DMS153 (cell line): ENCODE results near the gene ARSH.
"Not testable (repeated sequence)": the region's sequence is repeated elsewhere in the genome, so short reads cannot be mapped to it uniquely, and the experiment has no call there.

ENCODE experiments used
- DNase-seq: peaks from one replicate; lab custom pipeline; 2025; lab: John Stamatoyannopoulos, UW

Gene ARSH, protein sequence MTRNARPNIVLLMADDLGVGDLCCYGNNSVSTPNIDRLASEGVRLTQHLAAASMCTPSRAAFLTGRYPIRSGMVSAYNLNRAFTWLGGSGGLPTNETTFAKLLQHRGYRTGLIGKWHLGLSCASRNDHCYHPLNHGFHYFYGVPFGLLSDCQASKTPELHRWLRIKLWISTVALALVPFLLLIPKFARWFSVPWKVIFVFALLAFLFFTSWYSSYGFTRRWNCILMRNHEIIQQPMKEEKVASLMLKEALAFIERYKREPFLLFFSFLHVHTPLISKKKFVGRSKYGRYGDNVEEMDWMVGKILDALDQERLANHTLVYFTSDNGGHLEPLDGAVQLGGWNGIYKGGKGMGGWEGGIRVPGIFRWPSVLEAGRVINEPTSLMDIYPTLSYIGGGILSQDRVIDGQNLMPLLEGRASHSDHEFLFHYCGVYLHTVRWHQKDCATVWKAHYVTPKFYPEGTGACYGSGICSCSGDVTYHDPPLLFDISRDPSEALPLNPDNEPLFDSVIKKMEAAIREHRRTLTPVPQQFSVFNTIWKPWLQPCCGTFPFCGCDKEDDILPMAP

DNA sequence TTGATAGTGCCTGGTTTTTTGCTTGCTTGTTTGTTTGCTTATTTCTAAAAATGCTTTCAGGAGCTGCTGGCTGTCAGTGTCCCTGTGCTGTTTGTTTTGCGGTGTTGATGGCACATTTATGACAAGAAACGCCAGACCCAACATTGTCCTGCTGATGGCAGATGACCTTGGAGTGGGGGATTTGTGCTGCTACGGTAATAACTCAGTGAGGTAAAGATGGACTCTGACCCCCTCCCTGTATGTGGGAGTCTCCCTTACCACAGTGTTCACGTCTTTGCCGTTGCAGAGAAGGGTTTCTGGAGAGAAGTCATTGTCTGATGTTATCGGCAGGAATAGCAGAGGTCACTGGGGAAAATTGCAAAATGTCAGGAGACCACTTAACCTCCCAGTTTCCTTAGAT is at the start of gene ARSH:
Gene ARSH, plus strand, starts transcription at position 52 of the 400 bp plus-strand sequence. Its CDS starts 67 bp downstream, at position 119.
- no peak for DNase-seq

DNA sequence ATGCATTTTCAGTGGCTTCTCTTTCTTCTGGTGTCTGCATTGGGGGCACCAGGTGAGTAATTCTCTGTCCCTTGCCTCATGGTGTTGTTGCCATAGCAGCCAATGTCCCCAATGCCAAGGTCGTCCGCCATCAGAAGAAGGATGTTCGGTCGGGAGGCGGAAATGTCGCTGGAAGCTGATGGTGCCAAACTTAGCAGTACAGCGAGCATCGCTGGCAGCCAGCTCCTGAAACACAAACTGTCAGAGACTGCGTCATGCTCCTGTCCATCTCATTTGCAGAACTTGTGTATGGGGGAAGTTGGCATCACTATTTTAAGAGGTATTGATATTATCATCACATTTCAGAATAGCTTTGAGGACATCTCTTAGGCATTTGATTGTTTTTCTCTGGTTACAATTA is 48.1 kb upstream of the ARSH start:
- no peak for DNase-seq

DNA sequence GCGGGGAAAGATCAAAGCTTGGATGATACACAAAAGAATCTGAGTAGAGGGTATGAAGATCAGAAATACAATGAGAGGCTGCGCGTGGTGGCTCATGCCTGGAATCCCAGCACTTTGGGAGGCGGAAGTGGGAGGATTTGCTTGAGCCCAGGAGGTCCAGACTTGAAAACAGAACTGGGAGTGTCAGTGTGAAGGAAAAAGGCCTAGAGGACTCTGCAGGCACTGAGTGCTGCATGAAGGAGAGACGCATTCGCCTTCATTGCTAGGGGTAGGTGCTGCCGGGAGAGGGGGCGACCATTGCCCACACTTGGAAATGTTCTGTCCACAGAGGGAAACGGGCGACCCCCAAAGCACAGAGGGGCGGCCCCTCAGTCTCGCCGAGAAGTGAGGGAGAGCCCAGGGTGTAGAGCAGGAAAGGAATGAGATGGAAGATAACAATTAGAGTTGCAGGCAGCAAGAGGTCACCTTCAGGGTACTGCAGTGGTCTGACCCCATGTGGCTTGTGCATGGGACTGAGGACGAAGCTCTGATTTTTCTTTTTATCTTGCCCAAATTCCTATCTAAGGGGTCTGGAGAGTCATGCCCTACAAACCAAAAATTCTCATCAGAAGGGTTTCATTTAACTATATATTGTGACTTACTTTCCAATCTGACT is 45.4 kb upstream of the ARSH start:
- no peak for DNase-seq

DNA sequence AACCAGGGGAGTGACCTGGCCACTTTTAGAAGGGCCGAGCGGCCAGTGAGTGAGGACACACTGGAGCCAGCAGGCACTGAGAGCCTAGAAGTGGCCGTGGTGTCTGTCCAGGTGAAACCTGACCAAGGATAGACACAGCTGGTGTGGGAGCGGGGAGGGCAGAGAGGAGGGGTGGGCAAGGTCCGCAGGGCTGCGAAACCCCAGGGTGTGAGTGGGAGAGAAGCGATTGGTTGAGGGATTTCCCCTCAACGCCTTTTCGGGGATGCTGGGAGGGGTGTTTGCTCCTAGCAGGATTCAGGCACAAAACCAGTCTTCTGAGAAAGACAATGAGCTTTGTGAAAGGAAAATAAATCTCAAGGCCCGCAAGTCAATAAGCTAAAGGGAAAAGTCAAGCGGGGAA is 44.0 kb upstream of the ARSH start:
- no peak for DNase-seq

DNA sequence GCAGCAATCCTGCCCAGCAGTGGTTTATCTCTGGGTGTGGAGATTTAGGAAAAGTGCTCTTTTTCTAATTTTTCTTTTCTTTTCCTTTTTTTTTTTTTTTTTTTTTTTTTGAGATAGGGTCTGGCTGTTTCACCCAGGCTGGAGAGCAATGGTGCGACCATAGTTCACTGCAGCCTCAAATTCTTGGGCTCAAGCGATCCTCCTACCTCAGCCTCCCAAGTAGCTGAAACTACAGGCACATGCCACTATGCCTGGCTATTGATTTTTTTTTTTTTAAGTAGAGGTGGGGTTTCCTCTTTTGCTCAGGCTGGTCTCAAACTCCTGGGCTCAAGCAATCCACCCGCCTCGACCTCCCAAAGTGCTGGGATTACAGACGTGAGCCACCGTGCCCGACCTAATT is 42.9 kb upstream of the ARSH start:
- DNase-seq, result not testable (repeated sequence)

DNA sequence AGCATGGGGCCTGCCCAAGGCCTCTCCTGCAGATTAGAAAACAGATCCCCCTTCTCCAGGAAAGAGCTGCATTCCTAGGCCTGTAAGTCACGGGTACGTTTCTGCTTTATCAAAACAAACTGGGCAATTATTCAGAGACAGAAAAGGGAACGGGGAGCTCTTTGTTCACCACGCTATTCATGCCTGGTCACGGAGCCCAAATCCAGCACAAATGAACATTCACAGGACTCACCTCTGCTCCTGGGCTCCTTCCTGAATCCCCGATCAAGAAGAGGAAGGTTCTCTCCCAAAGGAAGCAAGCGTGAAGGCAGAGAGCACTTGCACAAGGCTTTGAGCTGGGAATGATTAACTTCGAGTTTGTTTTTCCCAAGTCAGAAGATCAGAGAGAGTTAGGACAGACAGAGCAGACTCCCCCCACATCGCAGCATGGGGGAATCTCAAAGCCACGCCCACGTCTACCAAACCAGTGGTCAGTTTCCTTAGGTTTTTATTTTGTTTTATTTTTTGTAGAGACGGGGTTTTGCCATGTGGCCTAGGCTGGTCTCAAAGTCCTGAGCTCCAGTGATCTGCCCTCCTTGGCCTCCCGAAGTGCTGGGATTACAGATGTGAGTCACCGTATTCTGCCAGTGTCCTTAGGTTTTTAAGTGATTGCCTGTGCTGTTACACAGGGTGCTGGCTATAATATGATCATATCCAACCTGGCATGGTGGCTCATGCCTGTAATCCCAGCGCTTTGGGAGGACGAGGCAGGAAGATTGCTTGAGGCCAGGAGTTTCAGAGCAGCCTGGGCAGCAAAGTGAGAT is 42.2 kb upstream of the ARSH start:
- DNase-seq, result not testable (repeated sequence)

DNA sequence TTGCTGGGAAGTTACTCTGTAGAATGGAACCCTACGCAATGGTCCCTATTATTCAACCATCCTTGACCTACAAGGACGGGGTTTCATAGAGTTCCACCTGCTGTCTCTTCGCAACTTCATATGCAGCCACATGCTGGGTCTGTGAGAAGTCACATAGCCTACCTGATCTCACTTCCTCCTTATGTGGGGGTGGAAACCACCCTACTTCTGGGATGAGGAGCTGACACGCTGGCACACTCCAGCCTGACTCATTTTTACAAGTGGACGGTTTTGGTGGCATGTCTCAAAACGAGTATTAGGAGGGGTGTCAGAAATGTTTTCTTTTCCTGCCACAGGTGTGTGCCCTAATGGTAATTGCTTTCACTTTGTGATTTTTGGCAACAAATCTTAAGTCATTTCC is 40.4 kb upstream of the ARSH start:
- DNase-seq, result no peak

DNA sequence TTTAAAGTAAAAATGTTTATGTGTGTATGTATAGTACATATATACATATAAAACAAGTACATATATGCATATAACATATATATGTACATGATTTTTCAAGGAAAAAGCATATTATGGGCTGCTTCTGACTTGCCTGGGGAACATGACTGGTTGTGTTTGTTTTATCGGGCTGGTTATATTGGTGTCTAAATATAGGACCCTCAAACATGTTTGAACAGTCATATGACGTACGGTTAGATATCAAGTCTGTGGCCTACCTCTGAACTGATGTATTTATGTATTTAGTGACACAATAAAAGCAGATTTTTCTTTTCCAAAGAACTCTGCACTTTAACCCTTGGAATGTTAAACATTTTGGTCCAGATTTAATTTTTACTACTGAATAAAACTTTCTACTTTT is 39.3 kb upstream of the ARSH start:
- DNase-seq, result no peak

DNA sequence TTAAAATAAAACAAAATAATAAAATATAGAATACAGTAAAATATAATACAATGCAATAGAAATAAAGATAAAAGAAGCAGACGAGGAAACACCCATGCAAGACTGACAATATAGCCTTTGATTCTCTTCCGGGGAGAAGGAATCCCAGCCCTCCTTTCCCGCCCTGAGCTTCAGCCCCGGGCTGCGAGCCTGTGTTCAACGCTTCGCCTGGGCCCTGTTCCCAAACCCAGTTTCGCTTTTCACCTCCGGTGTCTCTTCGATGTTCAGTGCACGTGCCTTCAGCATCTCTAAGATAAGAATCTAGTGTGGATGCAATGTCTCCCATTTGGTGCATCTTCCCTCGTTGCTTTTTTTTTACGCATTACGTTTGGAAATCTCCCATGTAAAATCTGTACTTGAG is 38.8 kb upstream of the ARSH start:
- no peak for DNase-seq

DNA sequence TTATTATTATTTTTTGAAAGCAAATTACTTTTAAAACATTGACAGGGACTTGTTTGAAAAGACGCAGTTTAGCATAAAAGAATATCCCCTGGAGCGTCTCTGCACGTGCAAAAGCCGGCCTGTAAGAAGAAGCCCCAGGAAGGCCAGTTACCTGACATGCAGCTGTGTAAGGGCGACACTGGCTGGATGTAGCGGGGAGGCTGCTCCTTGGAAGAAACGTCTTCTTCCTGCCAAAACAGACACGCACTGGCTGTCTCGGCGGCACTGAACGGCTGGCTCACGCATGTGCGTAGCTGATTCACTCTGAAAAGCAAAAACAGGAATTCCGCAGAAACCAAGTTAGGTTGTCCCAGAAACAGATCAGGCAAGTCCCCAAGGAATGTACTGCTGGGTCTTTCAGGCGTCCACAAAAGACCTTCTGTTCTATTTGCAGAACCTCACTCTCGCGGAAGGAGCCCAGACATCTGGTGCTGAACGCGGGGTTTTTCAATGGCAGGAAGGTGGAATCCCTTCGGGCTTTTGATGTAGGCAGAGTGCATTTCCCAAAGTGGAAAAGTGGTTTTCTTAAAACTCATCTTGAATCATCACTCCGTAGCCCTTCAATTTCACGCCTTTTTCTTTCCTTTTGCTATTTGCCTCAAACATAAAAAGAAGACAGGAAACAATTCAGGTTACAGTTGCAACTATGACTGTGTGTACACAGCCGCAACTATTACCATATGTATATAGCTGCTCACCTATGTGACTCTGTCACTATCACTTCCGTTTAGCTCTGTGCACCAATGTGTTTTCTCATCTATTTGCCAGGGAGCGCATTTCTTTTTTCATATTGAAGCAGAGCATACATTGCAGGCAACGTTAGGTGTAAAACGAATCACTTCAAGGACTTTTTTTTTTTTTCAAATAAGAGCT is 38.1 kb upstream of the ARSH start:
- no peak for DNase-seq

DNA sequence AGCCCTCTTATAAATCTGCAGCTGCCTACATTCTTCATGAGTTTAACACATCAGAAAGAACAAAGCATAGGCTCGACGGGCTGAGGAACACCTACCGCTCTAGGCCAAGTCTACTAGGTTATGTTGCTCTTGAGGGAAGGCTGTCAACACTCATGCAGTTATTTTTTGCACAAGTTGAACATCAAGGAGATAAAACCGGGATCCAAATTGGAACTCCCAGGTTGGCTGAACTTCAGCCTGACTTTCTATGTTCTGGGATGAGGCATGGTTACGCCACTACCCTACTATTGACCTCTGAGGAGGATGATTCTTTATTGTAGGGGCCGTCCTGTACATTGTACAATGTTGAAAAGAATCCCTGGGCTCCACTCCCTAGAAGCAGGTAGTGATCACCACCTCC is 37.3 kb upstream of the ARSH start:
- DNase-seq, result no peak

DNA sequence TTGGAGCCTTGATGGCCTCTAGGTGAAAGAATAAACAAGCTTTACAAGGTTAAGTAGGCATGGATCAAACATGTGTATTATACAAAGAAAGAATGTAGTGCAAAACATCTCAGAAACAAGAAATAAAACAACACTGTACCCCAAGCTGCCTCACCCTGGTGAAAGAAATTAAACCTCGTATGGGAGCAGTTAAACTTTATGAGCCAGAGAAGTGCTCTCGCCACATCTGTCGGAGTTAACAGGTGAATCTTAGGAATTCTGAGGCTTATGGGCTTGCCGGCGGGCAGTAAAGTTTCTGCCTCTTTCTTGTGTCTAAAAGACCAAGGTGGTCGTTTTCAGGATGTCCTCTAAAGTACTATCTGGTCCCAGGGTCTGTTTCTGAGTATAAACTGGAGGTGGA is 34.0 kb upstream of the ARSH start:
- no peak for DNase-seq

DNA sequence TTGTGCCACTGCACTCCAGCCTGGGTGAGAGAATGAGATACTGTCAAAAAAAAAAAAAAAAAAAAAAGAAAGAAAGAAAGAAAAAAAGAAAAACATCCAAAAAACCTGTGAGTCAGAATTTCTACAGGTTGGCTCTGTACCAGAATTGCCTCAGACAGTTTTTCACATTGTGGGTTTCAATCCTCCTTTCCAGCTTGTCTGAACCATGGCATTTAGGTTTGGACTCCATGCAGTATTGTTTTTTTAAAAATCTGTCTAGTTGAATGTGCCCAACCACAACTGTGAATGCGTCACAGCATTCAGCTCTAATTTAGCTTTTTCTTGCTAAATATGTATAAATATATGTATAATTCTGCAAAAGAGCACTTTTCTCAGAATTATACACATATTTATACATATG is 31.4 kb upstream of the ARSH start:
- DNase-seq, result no peak

DNA sequence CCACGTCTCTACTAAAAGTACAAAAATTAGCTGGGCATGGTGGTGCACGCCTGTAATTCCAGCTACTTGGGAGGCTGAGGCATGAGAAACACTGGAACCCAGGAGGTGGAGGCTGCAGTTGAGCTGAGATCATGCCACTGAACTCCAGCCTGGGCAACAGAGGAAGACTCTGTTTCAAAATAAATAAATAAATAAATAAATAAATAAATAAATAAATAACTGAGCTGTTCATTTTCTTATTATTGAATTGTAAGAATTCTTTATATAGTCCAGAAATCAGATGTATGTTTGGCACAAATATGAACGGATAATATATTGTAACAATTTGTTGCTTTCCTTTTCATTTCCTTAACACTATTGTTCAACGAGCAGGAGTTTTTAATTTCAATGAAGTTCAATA is 27.7 kb upstream of the ARSH start:
- not testable (repeated sequence) for DNase-seq

DNA sequence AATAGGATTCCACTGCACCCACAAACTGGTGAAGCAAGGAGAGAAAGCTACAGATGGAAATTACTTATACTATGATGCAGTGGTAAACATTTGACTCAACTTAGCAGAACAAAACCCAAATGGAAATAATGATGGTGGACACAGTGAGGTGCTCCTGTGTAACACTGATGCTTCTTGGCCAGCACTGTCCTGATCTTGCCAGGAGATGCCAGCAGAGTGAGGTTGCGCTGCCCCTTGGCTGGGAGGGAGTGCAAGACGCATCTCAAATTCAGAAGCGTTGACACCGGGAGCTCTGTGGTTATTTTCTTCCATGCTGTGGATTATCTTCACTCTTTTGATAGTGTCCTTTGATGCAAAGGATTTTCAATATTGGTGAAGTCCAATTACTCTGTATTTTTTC is 22.0 kb upstream of the ARSH start:
- no peak for DNase-seq

DNA sequence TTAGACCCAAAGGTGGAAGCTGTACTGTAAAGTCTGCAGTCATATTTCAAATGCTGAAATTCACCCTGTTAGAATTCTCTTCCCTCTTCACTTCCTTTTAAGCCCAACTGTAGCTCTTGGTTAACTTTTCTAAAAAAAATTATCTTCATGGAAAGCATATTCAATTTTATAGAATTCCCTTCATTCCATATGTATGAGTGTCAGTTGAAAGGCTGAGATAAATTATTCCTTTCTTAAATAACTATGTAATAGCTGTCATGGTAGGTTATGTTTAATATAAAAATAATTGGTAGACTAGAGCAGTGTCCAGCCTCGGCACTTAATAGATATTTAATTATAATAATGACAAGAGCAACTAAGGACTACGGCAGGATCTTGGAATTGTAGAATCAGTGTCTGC is 16.8 kb upstream of the ARSH start:
- DNase-seq, result no peak

DNA sequence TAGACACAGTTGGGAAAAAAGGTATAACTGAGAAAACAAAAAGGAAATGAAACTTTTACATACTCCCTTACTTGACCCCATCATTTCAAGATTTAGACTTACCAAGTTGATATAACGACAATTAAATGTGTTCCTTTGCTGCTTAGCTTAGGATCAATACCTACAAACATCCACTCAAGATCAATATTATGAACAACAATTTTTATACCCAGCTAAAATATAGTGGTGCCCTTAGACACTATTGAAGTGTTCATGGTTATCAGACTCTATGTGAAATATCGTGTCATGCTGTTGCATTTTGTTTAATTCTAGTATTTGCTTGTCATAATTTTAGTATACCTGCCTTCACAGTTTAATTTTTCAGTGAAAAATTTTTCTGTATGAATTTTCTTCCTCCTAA is 4.2 kb downstream of the ARSH start:
- DNase-seq, result no peak

DNA sequence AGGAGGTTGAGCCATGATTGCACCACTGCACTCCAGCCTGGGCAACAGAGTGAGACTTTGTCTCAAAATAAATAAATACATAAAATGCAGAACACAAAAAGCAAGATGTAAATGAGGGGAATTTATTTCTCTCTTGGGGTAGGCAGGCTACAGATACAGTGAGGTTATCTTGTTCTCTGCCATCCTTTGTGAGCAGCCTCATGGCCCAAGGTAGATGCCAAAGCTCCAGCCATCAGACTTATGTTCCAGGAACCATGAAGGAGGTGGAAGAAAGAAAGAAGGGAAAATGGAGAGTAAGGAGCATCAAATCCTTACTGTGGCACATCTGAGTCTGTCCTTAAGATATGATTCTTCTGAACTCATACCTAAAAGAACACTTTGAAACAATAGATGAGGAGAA is 11.1 kb downstream of the ARSH start:
- no peak for DNase-seq

DNA sequence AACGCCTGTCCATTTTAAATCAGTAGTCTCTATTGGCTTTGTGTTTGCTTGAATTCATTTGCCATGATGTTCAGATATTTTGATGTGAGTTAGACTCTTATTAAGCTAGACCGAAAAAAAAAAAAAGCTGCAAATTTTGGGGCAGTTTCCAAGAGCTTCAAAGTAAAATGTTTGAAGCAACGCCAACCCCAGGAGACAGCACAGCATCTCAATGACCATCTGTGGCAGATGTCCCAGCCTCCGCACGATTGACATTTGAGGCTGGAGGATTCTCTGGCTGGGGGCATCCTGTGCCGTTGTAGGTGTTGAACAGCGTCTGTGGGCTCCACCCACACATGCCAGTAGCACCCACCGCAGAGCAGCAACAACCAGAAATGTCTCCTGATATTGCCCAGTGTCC is 17.8 kb downstream of the ARSH start:
- no peak for DNase-seq

DNA sequence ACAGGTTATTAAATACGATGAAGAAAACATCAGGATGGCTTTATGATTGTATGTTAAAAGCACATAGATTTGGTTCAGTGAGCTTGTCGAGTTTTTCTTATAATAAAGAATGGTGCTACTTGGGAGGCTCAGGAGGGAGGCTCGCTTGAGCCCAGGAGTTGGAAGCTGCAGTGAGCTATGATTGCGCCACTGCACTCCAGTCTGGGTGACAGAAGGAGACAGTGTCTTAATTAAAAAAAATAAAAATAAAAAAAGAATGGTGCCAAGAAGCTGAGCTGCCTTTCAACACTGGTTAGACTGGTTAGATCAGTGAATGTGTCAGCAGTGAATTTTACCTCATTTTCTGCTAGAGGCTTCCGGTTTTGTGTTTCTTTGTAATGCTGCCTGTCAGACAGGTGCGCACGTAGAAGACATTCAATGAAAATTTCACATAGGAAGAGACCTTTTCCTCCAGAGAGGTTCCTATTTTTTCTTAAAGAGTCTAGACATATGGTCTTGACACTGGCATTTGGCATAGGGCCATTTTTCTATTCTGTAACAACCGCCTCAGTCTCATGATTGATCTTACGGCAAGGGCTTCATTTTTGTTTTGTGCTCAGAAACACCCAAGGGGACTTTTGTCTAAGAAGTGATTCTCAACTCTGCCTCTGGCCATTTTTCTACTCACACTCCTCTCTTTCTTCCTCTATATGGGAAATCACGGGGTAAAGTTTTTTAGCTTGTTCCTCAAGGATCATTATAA is 19.9 kb downstream of the ARSH start:
- DNase-seq, result no peak

DNA sequence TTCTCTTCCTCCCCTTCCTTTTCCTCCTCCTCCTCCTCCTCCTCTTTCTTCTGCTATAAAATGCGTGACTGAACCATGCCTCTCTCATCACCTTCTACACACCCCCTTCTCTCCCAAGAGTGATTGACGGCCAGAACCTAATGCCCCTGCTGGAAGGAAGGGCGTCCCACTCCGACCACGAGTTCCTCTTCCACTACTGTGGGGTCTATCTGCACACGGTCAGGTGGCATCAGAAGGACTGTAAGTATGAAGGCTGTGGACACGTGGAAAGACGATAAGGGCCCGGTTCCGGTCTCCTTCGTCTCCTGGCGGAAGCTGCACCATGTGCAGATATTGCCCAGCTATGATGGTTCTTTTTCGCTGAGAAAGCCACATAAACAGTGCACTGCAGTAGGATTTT is 22.8 kb downstream of the ARSH start:
- no peak for DNase-seq
